ENCODE data around the gene ALAD.
"Not testable (repeated sequence)": the region's sequence is repeated elsewhere in the genome, so short reads cannot be mapped to it uniquely, and the experiment has no call there.

The ALAD gene

GRCh38 chr9:113388833-113389232 is 12.3 kb downstream of the ALAD start:
- no peak for TF ChIP-seq ZNF274 (IDR thresholded peaks at IDR 0.05; ENCODE audit: low read depth, low read length)
- no peak overlapping the region for H3K4me3 ChIP-seq (ENCODE audit: low read length)

- H3K4me3 ChIP-seq (ENCODE audit: low read length), result no peak overlapping the region
- no peak for TF ChIP-seq ZNF274 (IDR thresholded peaks at IDR 0.05; ENCODE audit: low read depth, low read length)
Measured at GRCh38 chr9:113387560-113388230, 13.4 kb downstream of the ALAD start.

- H3K4me3 ChIP-seq (ENCODE audit: low read length), result no peak overlapping the region
- no peak for TF ChIP-seq ZNF274 (IDR thresholded peaks at IDR 0.05; ENCODE audit: low read depth, low read length)
Measured at GRCh38 chr9:113386571-113387393, 14.3 kb downstream of the ALAD start.

GRCh38 chr9:113381909-113382411 is 19.1 kb downstream of the ALAD start:
- no peak for TF ChIP-seq ZNF274 (IDR thresholded peaks at IDR 0.05; ENCODE audit: low read depth, low read length)
- H3K4me3 ChIP-seq (ENCODE audit: low read length), result no peak overlapping the region

- not testable (repeated sequence) for H3K4me3 ChIP-seq (ENCODE audit: low read length)
Measured at GRCh38 chr9:113381441-113381840, 19.6 kb downstream of the ALAD start.

- H3K4me3 ChIP-seq (ENCODE audit: low read length), result no peak overlapping the region
- no peak for TF ChIP-seq ZNF274 (IDR thresholded peaks at IDR 0.05; ENCODE audit: low read depth, low read length)
Measured at GRCh38 chr9:113380869-113381378, 20.2 kb downstream of the ALAD start.

- not testable (repeated sequence) for H3K4me3 ChIP-seq (ENCODE audit: low read length)
Measured at GRCh38 chr9:113379829-113380210, 21.3 kb downstream of the ALAD start.

GRCh38 chr9:113379094-113379828 is 21.8 kb downstream of the ALAD start:
- not testable (repeated sequence) for H3K4me3 ChIP-seq (ENCODE audit: low read length)

GRCh38 chr9:113376634-113377567 is 24.2 kb downstream of the ALAD start, which contains the start of gene HDHD3:
TSS of gene HDHD3 (minus strand) at chr9:113376986. CDS start at chr9:113374354, 2,632 bp downstream.
- peak within 1 kb of the TSS; percentile 97 for H3K4me3 ChIP-seq (ENCODE audit: low read length)

GRCh38 chr9:113375057-113376023 is 25.7 kb downstream of the ALAD start:
- TF ChIP-seq ZNF274 (IDR thresholded peaks at IDR 0.05; ENCODE audit: low read depth, low read length), result no peak
- peak overlapping the region; percentile 97; the same call in 1 of the 2 replicates for H3K4me3 ChIP-seq (ENCODE audit: low read length)

More at GRCh38 chr9:113376634-113377567, 24.2 kb downstream of the ALAD start, which contains the start of gene HDHD3:
- TF ChIP-seq ZNF274 (IDR thresholded peaks at IDR 0.05; ENCODE audit: low read depth, low read length), result no peak

GRCh38 chr9:113373676-113374392 is 27.2 kb downstream of the ALAD start:
- TF ChIP-seq ZNF274 (IDR thresholded peaks at IDR 0.05; ENCODE audit: low read depth, low read length), result no peak
- H3K4me3 ChIP-seq (ENCODE audit: low read length), result no peak overlapping the region

GRCh38 chr9:113373256-113373655 is 27.8 kb downstream of the ALAD start:
- no peak overlapping the region for H3K4me3 ChIP-seq (ENCODE audit: low read length)
- no peak for TF ChIP-seq ZNF274 (IDR thresholded peaks at IDR 0.05; ENCODE audit: low read depth, low read length)

All from GM08714 (cell line).